OCI-LY7 (cell line): Measurements from ENCODE around the gene EID3. TPM values are rescaled to one million over a fixed set of nuclear protein-coding genes. Genes with fewer than 3 reads are reported as not detected.

Experiments used
- BruUV-seq: library from RNA; stranded (reverse); fragments of 400-500 nt; replicated peaks from 2 replicates; lab custom pipeline; 2021; lab: Mats Ljungman, UMichigan
- CTCF ChIA-PET: fragments of 300-600 bp; sonication (Branson Sonifier 250); formaldehyde crosslinking; loops from one replicate; lab custom pipeline; 2022; ENCODE audit warnings: antibody characterized with exemption; ENCODE audit not compliant: unreplicated experiment; lab: Charles Lee
- POLR2A ChIA-PET: fragments of 300-600 bp; sonication (Branson Sonifier 250); formaldehyde crosslinking; loops from one replicate; lab custom pipeline; 2022; ENCODE audit warnings: antibody characterized with exemption; lab: Charles Lee
- DNase-seq: peaks from one replicate; pipeline ENCODE4 v3.0.0-alpha.2; 2015; ENCODE audit warnings: low spot score
- H2AFZ ChIP-seq: fragments of 200-600 bp; sonication (generic), shearing (Covaris generic); 2 replicates; pipeline ENCODE4 v1.6.1; 2014; ENCODE audit warnings: mild to moderate bottlenecking, antibody characterized with exemption, low read length, moderate library complexity
- H3K27ac ChIP-seq: fragments of 200-600 bp; sonication (generic); 2 replicates; pipeline ENCODE4 v1.5.1; 2014; ENCODE audit warnings: mixed run types, low read depth, mild to moderate bottlenecking, moderate library complexity, low read length, inconsistent platforms; ENCODE audit not compliant: poor library complexity, severe bottlenecking
- H3K36me3 ChIP-seq: fragments of 200-600 bp; sonication (generic); 2 replicates; pipeline ENCODE4 v1.6.1; 2014; ENCODE audit warnings: mild to moderate bottlenecking, antibody characterized with exemption, low read length, moderate library complexity, mixed read lengths; ENCODE audit not compliant: insufficient read depth
- H3K4me1 ChIP-seq: fragments of 200-600 bp; sonication (generic); 2 replicates; pipeline ENCODE4 v1.5.1; 2014; ENCODE audit warnings: mild to moderate bottlenecking, low read length; ENCODE audit not compliant: insufficient read depth, poor library complexity, severe bottlenecking
- H3K4me2 ChIP-seq: fragments of 200-600 bp; sonication (generic); 2 replicates; pipeline ENCODE4 v1.6.1; 2014; ENCODE audit warnings: mild to moderate bottlenecking, low read length
- H3K4me3 ChIP-seq: fragments of 200-600 bp; sonication (generic); 2 replicates; pipeline ENCODE4 v1.5.1; 2014; ENCODE audit warnings: mild to moderate bottlenecking, low read depth, low read length; ENCODE audit not compliant: poor library complexity, severe bottlenecking
- H3K79me2 ChIP-seq: fragments of 200-600 bp; sonication (generic); 2 replicates; pipeline ENCODE4 v1.6.1; 2016; ENCODE audit warnings: low read depth, mild to moderate bottlenecking, low read length, moderate library complexity, mixed read lengths; ENCODE audit not compliant: insufficient read depth
- H3K9me2 ChIP-seq: fragments of 200-600 bp; sonication (generic); 2 replicates; pipeline ENCODE4 v1.6.1; 2016; ENCODE audit warnings: mild to moderate bottlenecking, low read length, mixed read lengths; ENCODE audit not compliant: insufficient read depth
- H3K9me3 ChIP-seq: fragments of 200-600 bp; sonication (generic); 2 replicates; pipeline ENCODE4 v1.6.1; 2014; ENCODE audit warnings: mild to moderate bottlenecking, mixed run types, low read length, mixed read lengths
- H4K20me1 ChIP-seq: fragments of 200-600 bp; sonication (generic); 2 replicates; pipeline ENCODE4 v1.6.1; 2014; ENCODE audit warnings: mild to moderate bottlenecking, antibody characterized with exemption, low read length, moderate library complexity, mixed read lengths; ENCODE audit not compliant: insufficient read depth
- EZH2phosphoT487 ChIP-seq: fragments of 200-600 bp; sonication (generic); IDR thresholded peaks from 2 replicates; pipeline ENCODE4 v1.6.1; 2018; ENCODE audit warnings: low read depth, borderline replicate concordance, mild to moderate bottlenecking, mixed run types, antibody characterized with exemption, low read length, moderate library complexity, mixed read lengths
- intact Hi-C: fragments of 100-400 bp; cut with micrococcal nuclease; formaldehyde crosslinking; loops from one replicate; pipeline ENCODE4 v1.10.0; 2022; ENCODE audit not compliant: unreplicated experiment
- total RNA-seq, 2 experiments: library from RNA; depleted of rRNA in 1 of 2; stranded (reverse); fragments of >200 nt in 1 of 2; shearing (Covaris generic) in 1 of 2; gene quantifications; 2 replicates each; pipeline ENCODE4 v1.2.3, GENCODE V29; 2014 to 2022
- TF ChIP-seq, protein P1 (sequence below): fragments of 200-600 bp; sonication (generic); conservative IDR thresholded peaks from 2 replicates; pipeline ENCODE4 v1.5.1; 2014; ENCODE audit warnings: mild to moderate bottlenecking, antibody characterized with exemption, low read length, moderate library complexity, mixed read lengths

Gene EID3
- total RNA-seq, 2 experiments from 2014 or later, result 5.1 to 8.2 TPM

DNA sequence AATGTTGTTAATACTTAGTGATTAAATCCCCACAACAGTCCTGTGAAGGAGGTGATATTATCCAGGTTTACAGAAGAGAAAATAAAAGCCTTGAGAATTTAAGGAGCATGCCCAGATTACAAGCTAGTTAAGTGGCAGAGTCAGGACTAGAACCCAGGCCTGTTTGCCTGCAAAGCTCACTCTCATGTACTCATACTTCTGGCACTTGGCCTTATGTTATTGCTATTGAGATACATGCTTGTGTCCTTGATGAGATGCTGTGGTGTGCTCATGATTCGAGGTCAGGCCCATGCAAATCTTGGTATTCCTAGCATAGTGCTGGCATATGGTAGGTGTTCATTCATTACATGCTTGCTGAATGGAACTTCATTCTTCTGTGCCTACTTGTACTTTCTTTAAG lies 7.6 kb upstream of the EID3 start:
- DNase-seq, result no peak
- intact Hi-C loops, result no loop called here
- Histone ChIP-seq H3K36me3 (peaks cover 90% of the 10 kb centered on the region), H3K4me1 (no peaks in the 10 kb centered on the region), H3K27ac (no peak overlapping the region), H3K4me3 (no peak overlapping the region), H3K9me2 (no peaks in the 10 kb centered on the region), H3K4me2 (no peak overlapping the region), H4K20me1 (peaks cover 16% of the 10 kb centered on the region; the same call in 1 of the 2 replicates), H2AFZ (no peak overlapping the region), H3K79me2 (peaks cover 92% of the 10 kb centered on the region), H3K9me3 (no peaks in the 10 kb centered on the region)
- ChIA-PET CTCF (no interaction called here), POLR2A (interaction anchor here (1.0 to 1.8 kb wide), 2 partner anchors 9 to 19 kb away, joined by 3 to 8 read pairs; no protein-coding TSS in a partner anchor)
- no TSS peak for BruUV-seq
- no peak for TF ChIP-seq EZH2phosphoT487

DNA sequence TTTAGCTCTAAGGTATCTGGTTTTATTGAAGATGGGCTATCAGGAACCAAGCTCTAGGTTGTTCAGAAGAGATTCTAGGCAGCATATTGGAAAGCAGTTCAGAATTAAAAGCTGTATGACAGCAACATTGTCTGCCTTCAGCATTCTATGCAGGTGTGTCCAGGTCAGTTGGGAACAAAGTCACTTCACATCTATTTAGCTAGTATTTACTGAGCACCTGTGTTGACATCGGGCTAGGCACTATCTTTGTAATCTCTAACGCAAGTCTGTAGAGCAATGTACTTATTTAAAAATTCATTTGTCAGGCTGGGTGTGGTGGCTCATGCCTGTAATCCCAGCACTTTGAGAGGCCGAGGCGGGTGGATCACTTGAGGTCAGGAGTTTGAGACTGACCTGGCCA lies 6.8 kb upstream of the EID3 start:
- TF ChIP-seq, protein P1, sequence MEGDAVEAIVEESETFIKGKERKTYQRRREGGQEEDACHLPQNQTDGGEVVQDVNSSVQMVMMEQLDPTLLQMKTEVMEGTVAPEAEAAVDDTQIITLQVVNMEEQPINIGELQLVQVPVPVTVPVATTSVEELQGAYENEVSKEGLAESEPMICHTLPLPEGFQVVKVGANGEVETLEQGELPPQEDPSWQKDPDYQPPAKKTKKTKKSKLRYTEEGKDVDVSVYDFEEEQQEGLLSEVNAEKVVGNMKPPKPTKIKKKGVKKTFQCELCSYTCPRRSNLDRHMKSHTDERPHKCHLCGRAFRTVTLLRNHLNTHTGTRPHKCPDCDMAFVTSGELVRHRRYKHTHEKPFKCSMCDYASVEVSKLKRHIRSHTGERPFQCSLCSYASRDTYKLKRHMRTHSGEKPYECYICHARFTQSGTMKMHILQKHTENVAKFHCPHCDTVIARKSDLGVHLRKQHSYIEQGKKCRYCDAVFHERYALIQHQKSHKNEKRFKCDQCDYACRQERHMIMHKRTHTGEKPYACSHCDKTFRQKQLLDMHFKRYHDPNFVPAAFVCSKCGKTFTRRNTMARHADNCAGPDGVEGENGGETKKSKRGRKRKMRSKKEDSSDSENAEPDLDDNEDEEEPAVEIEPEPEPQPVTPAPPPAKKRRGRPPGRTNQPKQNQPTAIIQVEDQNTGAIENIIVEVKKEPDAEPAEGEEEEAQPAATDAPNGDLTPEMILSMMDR, result no peak
- no peak for TF ChIP-seq EZH2phosphoT487
- DNase-seq, result no peak
- ChIA-PET POLR2A (interaction anchor here (1.8 kb wide), 1 partner anchor 10 kb away, joined by 8 read pairs; no protein-coding TSS in a partner anchor), CTCF (no interaction called here)
- Histone ChIP-seq H3K9me3 (no peaks in the 10 kb centered on the region), H3K4me1 (no peaks in the 10 kb centered on the region), H3K27ac (no peak overlapping the region), H3K9me2 (no peaks in the 10 kb centered on the region), H4K20me1 (peaks cover 18% of the 10 kb centered on the region), H3K4me2 (no peak overlapping the region), H3K79me2 (peaks cover 92% of the 10 kb centered on the region), H3K4me3 (no peak overlapping the region), H2AFZ (no peak overlapping the region), H3K36me3 (peaks cover 88% of the 10 kb centered on the region)
- intact Hi-C loops, result no loop called here
- no TSS peak for BruUV-seq

DNA sequence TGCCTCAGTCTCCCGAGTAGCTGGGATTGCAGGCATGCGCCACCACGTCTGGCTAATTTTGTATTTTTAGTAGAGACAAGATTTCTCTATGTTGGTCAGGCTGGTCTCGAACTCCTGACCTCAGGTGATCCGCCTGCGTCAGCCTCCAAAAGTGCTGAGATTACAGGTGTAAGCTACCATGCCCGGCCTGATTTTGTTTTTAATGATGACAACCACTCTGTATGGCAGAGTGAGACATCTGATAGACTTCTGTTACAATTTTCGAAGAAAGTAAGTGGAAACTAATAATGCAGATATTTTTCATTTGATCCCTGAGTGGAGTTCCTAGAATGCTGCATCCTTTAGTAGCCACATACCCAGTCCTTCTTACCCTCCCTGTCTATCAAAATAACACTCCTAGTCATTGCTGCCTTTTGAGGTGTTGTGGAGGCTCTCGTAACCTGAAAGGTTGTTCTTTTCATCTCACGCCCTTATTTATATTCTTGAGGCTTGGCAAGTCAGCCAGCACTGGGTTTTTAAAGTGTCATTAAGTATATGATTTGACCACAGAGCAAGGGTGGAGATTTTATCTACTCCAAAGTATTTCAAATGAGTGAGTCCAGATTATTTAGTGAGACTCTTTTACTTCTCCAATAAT lies 5.9 kb upstream of the EID3 start:
- Histone ChIP-seq H2AFZ (no peak overlapping the region), H3K9me3 (no peaks in the 10 kb centered on the region), H3K36me3 (peaks cover 86% of the 10 kb centered on the region), H4K20me1 (peaks cover 17% of the 10 kb centered on the region), H3K4me1 (peaks cover under 1% of the 10 kb centered on the region), H3K27ac (no peak overlapping the region), H3K4me3 (no peak overlapping the region), H3K4me2 (no peak overlapping the region), H3K79me2 (peaks cover 92% of the 10 kb centered on the region), H3K9me2 (no peaks in the 10 kb centered on the region)
- intact Hi-C loops, result no loop called here
- TF ChIP-seq EZH2phosphoT487, result no peak
- TF ChIP-seq, protein P1, result no peak
- no peak for DNase-seq
- CTCF ChIA-PET, result no interaction called here
- POLR2A ChIA-PET, result interaction anchor here (0.7 to 1.2 kb wide), 3 partner anchors 9 to 1586 kb away, joined by 3 to 4 read pairs (median 4); no protein-coding TSS in a partner anchor
- BruUV-seq, result no TSS peak
